Measurements from ENCODE around the gene SLC25A27. TPM values are rescaled to one million over a fixed set of nuclear protein-coding genes. Genes with fewer than 3 reads are reported as not detected.

The SLC25A27 gene
- total and polyA plus RNA-seq, 5 donors from 2014 or later: 0.15 to 0.54 TPM; not detected in 3

DNA sequence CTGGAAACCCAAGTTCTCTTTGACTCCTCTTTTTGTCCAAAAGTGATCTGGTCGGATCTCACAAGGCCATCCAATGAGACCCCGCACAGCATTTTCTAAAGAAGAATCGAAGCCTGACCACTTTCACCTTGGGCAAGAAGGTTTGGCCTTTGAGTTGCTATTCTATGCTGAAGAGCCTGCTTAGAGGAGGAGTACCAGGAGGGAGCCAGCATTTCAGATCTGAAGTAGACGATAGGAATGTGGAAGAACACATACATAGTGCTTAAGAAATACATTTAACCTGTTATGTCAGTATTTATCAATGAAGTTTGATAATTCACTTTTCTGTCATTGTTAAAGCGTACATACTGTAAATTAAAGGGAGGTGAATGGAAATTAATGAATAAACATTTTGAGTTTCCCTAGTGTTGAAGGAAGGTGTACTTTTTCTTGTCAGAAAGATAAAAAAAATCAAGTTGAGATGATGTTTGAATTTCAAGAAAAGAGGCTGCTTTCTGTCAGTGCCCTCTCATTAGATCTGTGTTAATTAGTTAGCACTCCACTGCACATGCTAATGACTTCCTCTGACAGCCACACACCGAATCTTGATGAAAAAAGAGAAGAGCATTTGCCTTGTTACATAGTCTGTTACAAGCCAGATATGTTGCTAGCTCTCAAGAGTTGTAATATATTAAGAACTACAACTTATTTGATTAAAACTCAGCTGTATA is 24.0 kb downstream of the SLC25A27 start:
- H3K9me3 ChIP-seq (ENCODE audit: control insufficient read depth in 2 of 2, low read length in 2 of 2): no peaks in the 10 kb centered on the region
- peaks cover 0 to 2% (median 0%) of the 10 kb centered on the region in 7 donors for H3K9me3 Mint-ChIP-seq
- no peak overlapping the region for H3K4me3 ChIP-seq (ENCODE audit: low read depth, low read length)
- no peak overlapping the region for H3K27ac ChIP-seq (ENCODE audit: insufficient read depth, low read length, poor library complexity, severe bottlenecking)
- no peaks in the 10 kb centered on the region for H3K4me1 Mint-ChIP-seq
- ATAC-seq (ENCODE audit: low read depth in 2 of 2): no peak
- H3K36me3 ChIP-seq (ENCODE audit: control insufficient read depth, insufficient read depth, low read length): no peaks in the 10 kb centered on the region
- no peak overlapping the region for H3K4me3 Mint-ChIP-seq
- no peak for DNase-seq
- H3K27ac Mint-ChIP-seq: no peak overlapping the region
- H3K27me3 Mint-ChIP-seq: no peaks in the 10 kb centered on the region
- H3K27me3 ChIP-seq (ENCODE audit: control insufficient read depth, insufficient read depth, low read length): no peaks in the 10 kb centered on the region
- no peaks in the 10 kb centered on the region for H3K36me3 Mint-ChIP-seq
- H3K4me1 ChIP-seq (ENCODE audit: control insufficient read depth, insufficient read depth, low read length, poor library complexity, severe bottlenecking): no peaks in the 10 kb centered on the region

DNA sequence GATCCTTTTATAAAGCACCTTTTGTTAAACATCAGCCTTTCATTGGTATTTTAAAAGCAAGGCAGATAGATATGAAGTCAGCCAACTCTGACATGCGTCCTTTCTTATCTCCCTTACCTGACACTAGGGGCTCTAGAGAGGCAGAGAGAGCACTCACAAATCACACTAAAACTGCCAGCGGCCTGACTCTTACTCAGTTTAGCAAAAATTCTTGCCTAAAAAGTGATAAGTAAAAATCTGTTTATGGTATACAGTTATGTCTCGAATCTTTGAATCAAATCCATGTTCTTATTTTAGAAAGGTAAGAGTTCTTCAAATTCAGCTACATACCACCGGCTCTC is 24.5 kb downstream of the SLC25A27 start:
- H3K4me1 ChIP-seq (ENCODE audit: control insufficient read depth, insufficient read depth, low read length, poor library complexity, severe bottlenecking): no peaks in the 10 kb centered on the region
- Mint-ChIP-seq H3K36me3 (no peaks in the 10 kb centered on the region), H3K4me1 (no peaks in the 10 kb centered on the region), H3K4me3 (no peak overlapping the region), H3K9me3 (peaks cover 0 to 2% (median 0%) of the 10 kb centered on the region in 7 donors), H3K27ac (no peak overlapping the region), H3K27me3 (no peaks in the 10 kb centered on the region)
- ATAC-seq (ENCODE audit: low read depth in 2 of 2) (no peak), DNase-seq (no peak)
- H3K27ac ChIP-seq (ENCODE audit: insufficient read depth, low read length, poor library complexity, severe bottlenecking): no peak overlapping the region
- no peak overlapping the region for H3K4me3 ChIP-seq (ENCODE audit: low read depth, low read length)
- no peaks in the 10 kb centered on the region for H3K9me3 ChIP-seq (ENCODE audit: control insufficient read depth in 2 of 2, low read length in 2 of 2)
- H3K36me3 ChIP-seq (ENCODE audit: control insufficient read depth, insufficient read depth, low read length): no peaks in the 10 kb centered on the region
- no peaks in the 10 kb centered on the region for H3K27me3 ChIP-seq (ENCODE audit: control insufficient read depth, insufficient read depth, low read length)

DNA sequence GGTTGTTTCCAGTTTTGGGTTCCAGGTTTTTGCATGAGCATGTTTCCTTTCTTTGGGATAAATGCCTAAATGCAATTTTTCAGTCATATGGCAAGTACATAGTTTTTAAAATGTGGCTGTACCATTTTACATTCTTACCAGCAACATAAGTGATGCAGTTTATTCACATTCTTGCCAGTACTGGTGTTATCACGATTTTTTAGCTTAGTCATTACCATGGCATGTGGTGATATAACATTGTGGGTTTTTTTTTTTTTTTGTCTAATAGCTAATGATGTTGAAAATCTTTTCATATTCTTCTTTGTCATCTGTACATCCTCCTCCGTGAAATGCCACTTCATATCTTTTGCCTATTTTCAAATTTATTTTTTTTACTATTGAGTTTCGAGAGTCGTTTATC is 32.0 kb downstream of the SLC25A27 start:
- Mint-ChIP-seq H3K27me3 (no peaks in the 10 kb centered on the region), H3K4me1 (no peaks in the 10 kb centered on the region), H3K36me3 (no peaks in the 10 kb centered on the region), H3K27ac (no peak overlapping the region), H3K9me3 (peaks cover 0 to 2% (median 0%) of the 10 kb centered on the region in 7 donors), H3K4me3 (no peak overlapping the region)
- no peaks in the 10 kb centered on the region for H3K36me3 ChIP-seq (ENCODE audit: control insufficient read depth, insufficient read depth, low read length)
- no peaks in the 10 kb centered on the region for H3K4me1 ChIP-seq (ENCODE audit: control insufficient read depth, insufficient read depth, low read length, poor library complexity, severe bottlenecking)
- no peak overlapping the region for H3K4me3 ChIP-seq (ENCODE audit: low read depth, low read length)
- ATAC-seq (ENCODE audit: low read depth in 2 of 2): no peak
- H3K9me3 ChIP-seq (ENCODE audit: control insufficient read depth in 2 of 2, low read length in 2 of 2): no peaks in the 10 kb centered on the region
- DNase-seq: no peak
- H3K27ac ChIP-seq (ENCODE audit: insufficient read depth, low read length, poor library complexity, severe bottlenecking): no peak overlapping the region
- H3K27me3 ChIP-seq (ENCODE audit: control insufficient read depth, insufficient read depth, low read length): no peaks in the 10 kb centered on the region

DNA sequence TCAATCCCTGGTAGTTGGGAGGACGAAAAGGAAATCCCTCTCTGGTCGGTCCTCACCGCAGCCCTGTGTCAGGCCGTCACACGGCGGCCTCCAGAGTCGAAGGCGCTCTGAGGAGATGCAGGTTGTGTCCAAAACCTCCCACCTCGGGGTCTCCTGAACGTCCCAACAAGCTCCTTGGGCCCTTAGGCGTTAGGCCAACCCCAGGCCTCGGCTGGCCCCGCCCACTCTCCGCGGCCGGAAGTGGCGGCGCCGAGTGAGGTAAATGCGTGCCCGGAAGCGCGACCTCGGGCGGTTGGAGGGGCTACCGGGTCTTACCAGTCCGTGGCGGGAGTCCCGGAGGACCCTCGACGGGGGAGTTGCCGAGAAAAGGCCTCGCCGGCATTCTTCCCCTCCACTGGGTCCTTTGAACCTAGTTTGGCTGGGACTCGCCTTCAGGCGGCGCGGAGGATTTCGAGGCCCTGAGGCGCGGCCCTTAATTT is 34.9 kb downstream of the SLC25A27 start, which contains the start of gene TDRD6:
Gene TDRD6 (plus strand): TSS at position 267 of the 479 bp plus-strand sequence. CDS start 244 bp downstream, outside the sequence.
- no peak within 1 kb of the TSS for H3K27ac ChIP-seq (ENCODE audit: insufficient read depth, low read length, poor library complexity, severe bottlenecking)
- H3K27me3 ChIP-seq (ENCODE audit: control insufficient read depth, insufficient read depth, low read length): no peaks in the 10 kb centered on the region
- peaks cover 0 to 2% (median 0%) of the 10 kb centered on the region in 7 donors for H3K9me3 Mint-ChIP-seq
- H3K4me3 ChIP-seq (ENCODE audit: low read depth, low read length): no peak within 1 kb of the TSS
- no peaks in the 10 kb centered on the region for H3K9me3 ChIP-seq (ENCODE audit: control insufficient read depth in 2 of 2, low read length in 2 of 2)
- no peaks in the 10 kb centered on the region for H3K4me1 Mint-ChIP-seq
- ATAC-seq (ENCODE audit: low read depth in 2 of 2): no peak
- no peak for DNase-seq
- H3K4me1 ChIP-seq (ENCODE audit: control insufficient read depth, insufficient read depth, low read length, poor library complexity, severe bottlenecking): no peaks in the 10 kb centered on the region
- H3K27me3 Mint-ChIP-seq: no peaks in the 10 kb centered on the region
- H3K36me3 ChIP-seq (ENCODE audit: control insufficient read depth, insufficient read depth, low read length): no peaks in the 10 kb centered on the region
- no peaks in the 10 kb centered on the region for H3K36me3 Mint-ChIP-seq
- H3K27ac Mint-ChIP-seq: no peak within 1 kb of the TSS
- no peak within 1 kb of the TSS for H3K4me3 Mint-ChIP-seq

DNA sequence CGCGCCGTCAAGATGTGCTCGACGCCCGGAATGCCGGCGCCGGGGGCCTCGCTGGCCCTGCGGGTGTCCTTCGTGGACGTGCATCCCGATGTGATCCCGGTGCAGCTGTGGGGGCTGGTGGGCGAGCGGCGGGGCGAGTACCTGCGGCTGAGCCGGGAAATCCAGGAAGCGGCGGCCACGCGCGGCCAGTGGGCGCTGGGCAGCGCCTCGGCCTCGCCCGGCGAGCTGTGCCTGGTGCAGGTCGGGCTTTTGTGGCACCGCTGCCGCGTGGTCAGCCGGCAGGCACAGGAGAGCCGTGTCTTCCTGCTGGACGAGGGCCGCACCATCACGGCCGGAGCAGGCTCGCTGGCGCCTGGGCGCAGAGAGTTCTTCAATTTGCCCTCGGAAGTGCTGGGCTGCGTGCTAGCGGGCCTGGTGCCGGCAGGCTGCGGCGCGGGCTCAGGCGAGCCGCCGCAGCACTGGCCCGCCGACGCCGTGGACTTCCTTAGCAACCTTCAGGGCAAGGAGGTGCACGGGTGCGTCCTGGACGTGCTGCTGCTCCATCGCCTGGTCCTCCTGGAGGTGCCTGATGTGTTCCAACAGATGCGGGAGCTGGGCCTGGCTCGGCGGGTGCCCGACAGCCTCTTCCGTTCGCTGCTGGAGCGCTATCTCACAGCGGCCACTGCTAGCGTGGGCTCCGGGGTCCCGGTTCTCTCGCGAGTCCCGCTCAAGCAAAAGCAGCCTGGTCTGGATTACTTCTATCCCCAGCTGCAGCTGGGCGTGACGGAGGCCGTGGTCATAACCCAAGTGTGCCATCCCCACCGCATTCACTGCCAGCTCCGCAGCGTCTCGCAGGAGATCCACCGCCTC is 35.6 kb downstream of the SLC25A27 start:
- Mint-ChIP-seq H3K4me3 (no peak overlapping the region), H3K36me3 (no peaks in the 10 kb centered on the region), H3K4me1 (no peaks in the 10 kb centered on the region), H3K9me3 (peaks cover 0 to 2% (median 0%) of the 10 kb centered on the region in 7 donors), H3K27me3 (no peaks in the 10 kb centered on the region), H3K27ac (no peak overlapping the region)
- no peak overlapping the region for H3K4me3 ChIP-seq (ENCODE audit: low read depth, low read length)
- no peaks in the 10 kb centered on the region for H3K9me3 ChIP-seq (ENCODE audit: control insufficient read depth in 2 of 2, low read length in 2 of 2)
- no peak overlapping the region for H3K27ac ChIP-seq (ENCODE audit: insufficient read depth, low read length, poor library complexity, severe bottlenecking)
- H3K36me3 ChIP-seq (ENCODE audit: control insufficient read depth, insufficient read depth, low read length): no peaks in the 10 kb centered on the region
- no peaks in the 10 kb centered on the region for H3K4me1 ChIP-seq (ENCODE audit: control insufficient read depth, insufficient read depth, low read length, poor library complexity, severe bottlenecking)
- H3K27me3 ChIP-seq (ENCODE audit: control insufficient read depth, insufficient read depth, low read length): no peaks in the 10 kb centered on the region
- ATAC-seq (ENCODE audit: low read depth in 2 of 2) (no peak), DNase-seq (no peak)

DNA sequence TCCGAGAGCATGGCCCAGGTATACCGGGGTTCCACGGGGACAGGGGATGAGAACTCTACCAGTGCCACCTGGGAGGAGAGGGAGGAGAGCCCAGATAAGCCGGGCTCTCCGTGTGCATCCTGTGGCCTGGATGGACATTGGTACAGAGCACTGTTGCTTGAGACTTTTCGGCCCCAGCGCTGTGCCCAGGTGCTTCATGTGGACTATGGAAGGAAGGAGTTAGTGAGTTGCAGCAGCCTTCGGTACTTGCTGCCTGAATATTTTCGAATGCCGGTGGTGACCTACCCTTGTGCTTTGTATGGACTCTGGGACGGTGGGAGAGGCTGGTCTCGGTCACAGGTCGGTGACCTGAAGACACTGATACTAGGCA is 36.2 kb downstream of the SLC25A27 start:
- no peak overlapping the region for H3K4me3 ChIP-seq (ENCODE audit: low read depth, low read length)
- no peaks in the 10 kb centered on the region for H3K36me3 Mint-ChIP-seq
- peaks cover 0 to 2% (median 0%) of the 10 kb centered on the region in 7 donors for H3K9me3 Mint-ChIP-seq
- no peaks in the 10 kb centered on the region for H3K27me3 ChIP-seq (ENCODE audit: control insufficient read depth, insufficient read depth, low read length)
- no peaks in the 10 kb centered on the region for H3K36me3 ChIP-seq (ENCODE audit: control insufficient read depth, insufficient read depth, low read length)
- no peak for ATAC-seq (ENCODE audit: low read depth in 2 of 2)
- H3K4me1 ChIP-seq (ENCODE audit: control insufficient read depth, insufficient read depth, low read length, poor library complexity, severe bottlenecking): no peaks in the 10 kb centered on the region
- no peak overlapping the region for H3K27ac Mint-ChIP-seq
- H3K27me3 Mint-ChIP-seq: no peaks in the 10 kb centered on the region
- H3K27ac ChIP-seq (ENCODE audit: insufficient read depth, low read length, poor library complexity, severe bottlenecking): no peak overlapping the region
- no peaks in the 10 kb centered on the region for H3K9me3 ChIP-seq (ENCODE audit: control insufficient read depth in 2 of 2, low read length in 2 of 2)
- H3K4me3 Mint-ChIP-seq: no peak overlapping the region
- H3K4me1 Mint-ChIP-seq: no peaks in the 10 kb centered on the region
- DNase-seq: no peak

DNA sequence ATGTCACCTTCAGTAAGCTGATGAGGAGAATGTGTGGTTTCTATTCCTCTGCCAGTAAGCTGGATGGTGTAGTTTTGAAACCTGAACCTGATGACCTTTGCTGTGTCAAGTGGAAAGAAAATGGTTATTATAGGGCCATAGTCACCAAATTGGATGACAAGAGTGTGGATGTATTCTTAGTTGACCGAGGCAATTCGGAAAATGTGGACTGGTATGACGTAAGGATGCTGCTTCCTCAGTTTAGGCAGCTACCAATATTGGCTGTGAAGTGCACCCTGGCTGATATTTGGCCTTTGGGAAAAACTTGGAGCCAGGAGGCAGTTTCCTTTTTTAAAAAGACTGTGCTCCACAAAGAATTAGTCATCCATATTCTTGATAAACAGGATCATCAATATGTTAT is 36.9 kb downstream of the SLC25A27 start:
- no peak for DNase-seq
- Histone ChIP-seq H3K9me3 (ENCODE audit: control insufficient read depth in 2 of 2, low read length in 2 of 2) (no peaks in the 10 kb centered on the region), H3K4me1 (ENCODE audit: control insufficient read depth, insufficient read depth, low read length, poor library complexity, severe bottlenecking) (no peaks in the 10 kb centered on the region), H3K27ac (ENCODE audit: insufficient read depth, low read length, poor library complexity, severe bottlenecking) (no peak overlapping the region), H3K4me3 (ENCODE audit: low read depth, low read length) (no peak overlapping the region), H3K36me3 (ENCODE audit: control insufficient read depth, insufficient read depth, low read length) (no peaks in the 10 kb centered on the region), H3K27me3 (ENCODE audit: control insufficient read depth, insufficient read depth, low read length) (no peaks in the 10 kb centered on the region)
- Mint-ChIP-seq H3K9me3 (peaks cover 0 to 2% (median 0%) of the 10 kb centered on the region in 7 donors), H3K36me3 (no peaks in the 10 kb centered on the region), H3K27ac (no peak overlapping the region), H3K4me3 (no peak overlapping the region), H3K4me1 (no peaks in the 10 kb centered on the region), H3K27me3 (no peaks in the 10 kb centered on the region)
- no peak for ATAC-seq (ENCODE audit: low read depth in 2 of 2)
